Esophagus squamous epithelium (tissue), 5 donors: ENCODE measurements around the gene GPR75. TPM values are rescaled to one million over a fixed set of nuclear protein-coding genes. Genes with fewer than 3 reads are reported as not detected.

Experiments
- DNase-seq: peaks from one replicate; lab custom pipeline; 2025; lab: John Stamatoyannopoulos, UW
- H3K27ac ChIP-seq, 4 donors: fragments of 200-600 bp; sonication (generic); one replicate each; pipeline ENCODE4 v1.5.1; 2016 to 2019; ENCODE audit warnings: mild to moderate bottlenecking in 1 of 4
- H3K27me3 ChIP-seq, 4 donors: fragments of 200-600 bp; sonication (generic); 1 replicate in 3 of 4; 2 replicates in 1 of 4; pipeline versions ENCODE4 v1.5.1 to v1.6.0; 2017 to 2021; ENCODE audit warnings: antibody characterized with exemption in 1 of 4
- H3K36me3 ChIP-seq, 3 donors: fragments of 200-600 bp; sonication (generic); one replicate each; pipeline ENCODE4 v1.5.1; 2016 to 2019
- H3K4me1 ChIP-seq, 3 donors: fragments of 200-600 bp; sonication (generic); one replicate each; pipeline ENCODE4 v1.5.1; 2017 to 2019
- H3K4me3 ChIP-seq, 4 donors: fragments of 200-600 bp; sonication (generic); 1 replicate in 3 of 4; 2 replicates in 1 of 4; pipeline ENCODE4 v1.5.1; 2016 to 2019; ENCODE audit warnings: mild to moderate bottlenecking in 2 of 4, moderate library complexity in 1 of 4
- H3K9me3 ChIP-seq, 3 donors: fragments of 200-600 bp; sonication (generic); one replicate each; pipeline ENCODE4 v1.5.1; 2016 to 2019
- POLR2A ChIP-seq, 4 donors: fragments of 450-650 bp; IDR thresholded peaks; one replicate each; pipeline ENCODE4 v1.6.1; 2017; ENCODE audit warnings: antibody characterized with exemption in 4 of 4, mild to moderate bottlenecking in 4 of 4, moderate library complexity in 3 of 4
- WGBS, 2 donors: methylation state at CpG; one replicate each; pipeline ENCODE4 v1.1.5; 2018; 5-methylcytosine and 5-hydroxymethylcytosine counted together
- intact Hi-C: fragments of 100-400 bp; cut with DNase I; formaldehyde crosslinking; loops from one replicate; pipeline ENCODE4 v1.15.0; 2022
- total RNA-seq, 4 donors: library from RNA; depleted of rRNA; stranded (reverse); fragments of >200 nt; gene quantifications; one replicate each; pipeline ENCODE4 v1.1.0, GENCODE V29; 2016
- TF ChIP-seq, protein P1 (sequence below), 6 experiments: fragments of 450-650 bp in 4 of 6; fragments of 200-600 bp in 2 of 6; sonication (generic) in 2 of 6; IDR thresholded peaks; one replicate each; pipeline ENCODE4 v1.5.1; 2016 to 2019; ENCODE audit warnings: antibody characterized with exemption in 6 of 6, mild to moderate bottlenecking in 4 of 6, moderate library complexity in 4 of 6
- donor health status: DM: yes; HTN: yes; CAD: no.

The GPR75 gene
- total RNA-seq: 1 to 10 TPM; 1.1 to 3.8 (median 2.8) TPM

GRCh38 chr2:53859206-53860181, at the start of gene GPR75:
TSS of gene GPR75 (minus strand) at chr2:53859967. CDS start at chr2:53854756, 5,211 bp downstream.
- Histone ChIP-seq H3K4me3 (peak within 1 kb of the TSS; percentile 24 to 63 (median 46)), H3K9me3 (no peaks in the 10 kb centered on the region), H3K36me3 (peaks cover 0 to 31% (median 0%) of the 10 kb centered on the region in 3 donors), H3K4me1 (peaks cover 0 to 15% (median 6%) of the 10 kb centered on the region in 3 donors), H3K27me3 (no peaks in the 10 kb centered on the region), H3K27ac (peak within 1 kb of the TSS in 2 of 4 donors; percentile 13 to 22)
- TF ChIP-seq, protein P1, sequence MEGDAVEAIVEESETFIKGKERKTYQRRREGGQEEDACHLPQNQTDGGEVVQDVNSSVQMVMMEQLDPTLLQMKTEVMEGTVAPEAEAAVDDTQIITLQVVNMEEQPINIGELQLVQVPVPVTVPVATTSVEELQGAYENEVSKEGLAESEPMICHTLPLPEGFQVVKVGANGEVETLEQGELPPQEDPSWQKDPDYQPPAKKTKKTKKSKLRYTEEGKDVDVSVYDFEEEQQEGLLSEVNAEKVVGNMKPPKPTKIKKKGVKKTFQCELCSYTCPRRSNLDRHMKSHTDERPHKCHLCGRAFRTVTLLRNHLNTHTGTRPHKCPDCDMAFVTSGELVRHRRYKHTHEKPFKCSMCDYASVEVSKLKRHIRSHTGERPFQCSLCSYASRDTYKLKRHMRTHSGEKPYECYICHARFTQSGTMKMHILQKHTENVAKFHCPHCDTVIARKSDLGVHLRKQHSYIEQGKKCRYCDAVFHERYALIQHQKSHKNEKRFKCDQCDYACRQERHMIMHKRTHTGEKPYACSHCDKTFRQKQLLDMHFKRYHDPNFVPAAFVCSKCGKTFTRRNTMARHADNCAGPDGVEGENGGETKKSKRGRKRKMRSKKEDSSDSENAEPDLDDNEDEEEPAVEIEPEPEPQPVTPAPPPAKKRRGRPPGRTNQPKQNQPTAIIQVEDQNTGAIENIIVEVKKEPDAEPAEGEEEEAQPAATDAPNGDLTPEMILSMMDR (IDR thresholded peaks at IDR 0.05): no peak
- no peak for TF ChIP-seq POLR2A (IDR thresholded peaks at IDR 0.05)
- WGBS, 2 donors: 45 to 69% methylated on average over 6 to 11 of the region's 72 CpGs
- DNase-seq: no peak
- intact Hi-C loops: no loop called here

- H3K36me3 ChIP-seq: peaks cover 5 to 83% (median 29%) of the 10 kb centered on the region in 3 donors
- no peaks in the 10 kb centered on the region for H3K9me3 ChIP-seq
- TF ChIP-seq, protein P1 (IDR thresholded peaks at IDR 0.05): no peak
- no peak for TF ChIP-seq POLR2A (IDR thresholded peaks at IDR 0.05)
- no peak overlapping the region for H3K27ac ChIP-seq
- intact Hi-C loops: no loop called here
- H3K27me3 ChIP-seq: no peaks in the 10 kb centered on the region
- H3K4me3 ChIP-seq: no peak overlapping the region
- DNase-seq: no peak
- H3K4me1 ChIP-seq: no peaks in the 10 kb centered on the region
- 79 to 84% methylated on average over 1 of the region's 1 CpG for WGBS, 2 donors
Observed at GRCh38 chr2:53907582-53907981, 47.8 kb upstream of the GPR75 start.

GRCh38 chr2:53905396-53905795, 45.6 kb upstream of the GPR75 start:
- TF ChIP-seq POLR2A (IDR thresholded peaks at IDR 0.05): no peak
- TF ChIP-seq, protein P1 (IDR thresholded peaks at IDR 0.05): no peak
- DNase-seq: no peak
- no peak overlapping the region for H3K4me3 ChIP-seq
- intact Hi-C loops: no loop called here
- WGBS, 2 donors: 92 to 93% methylated on average over 8 to 9 of the region's 9 CpGs
- peaks cover 5 to 98% (median 28%) of the 10 kb centered on the region in 3 donors for H3K36me3 ChIP-seq
- H3K27ac ChIP-seq: no peak overlapping the region
- no peaks in the 10 kb centered on the region for H3K4me1 ChIP-seq
- H3K27me3 ChIP-seq: no peaks in the 10 kb centered on the region
- no peaks in the 10 kb centered on the region for H3K9me3 ChIP-seq

- no peak for DNase-seq
- TF ChIP-seq, protein P1 (IDR thresholded peaks at IDR 0.05): no peak
- TF ChIP-seq POLR2A (IDR thresholded peaks at IDR 0.05): no peak
- WGBS, 2 donors: 67 to 77% methylated on average over 4 of the region's 4 CpGs
- Histone ChIP-seq H3K9me3 (no peaks in the 10 kb centered on the region), H3K4me1 (no peaks in the 10 kb centered on the region), H3K36me3 (peaks cover 15 to 100% (median 36%) of the 10 kb centered on the region in 3 donors), H3K4me3 (no peak overlapping the region), H3K27ac (no peak overlapping the region), H3K27me3 (no peaks in the 10 kb centered on the region)
- intact Hi-C loops: no loop called here
Observed at GRCh38 chr2:53903011-53903410, 43.2 kb upstream of the GPR75 start.

- Histone ChIP-seq H3K27me3 (no peaks in the 10 kb centered on the region), H3K36me3 (peaks cover 15 to 100% (median 31%) of the 10 kb centered on the region in 3 donors), H3K4me3 (no peak overlapping the region), H3K4me1 (peaks cover 0 to 11% (median 0%) of the 10 kb centered on the region in 3 donors), H3K9me3 (no peaks in the 10 kb centered on the region), H3K27ac (no peak overlapping the region)
- DNase-seq: no peak
- WGBS, 2 donors: 75 to 79% methylated on average over 3 of the region's 3 CpGs
- TF ChIP-seq, protein P1 (IDR thresholded peaks at IDR 0.05): no peak
- no peak for TF ChIP-seq POLR2A (IDR thresholded peaks at IDR 0.05)
- intact Hi-C loops: no loop called here
Observed at GRCh38 chr2:53901192-53901591, 41.4 kb upstream of the GPR75 start.
